ENCODE results near the gene KIF25.
"Not testable (repeated sequence)": the region's sequence is repeated elsewhere in the genome, so short reads cannot be mapped to it uniquely, and the experiment has no call there.

Gene KIF25

GRCh38 chr6:167996424-167997199 lies 859 bp upstream of the KIF25 start:
- no peak for DNase-seq

- DNase-seq: no peak
Measured at GRCh38 chr6:167998215-167998614, 744 bp downstream of the KIF25 start.

GRCh38 chr6:168000198-168001028 lies 2.9 kb downstream of the KIF25 start:
- no peak for DNase-seq

- DNase-seq: no peak
Measured at GRCh38 chr6:168001029-168001332, 3.5 kb downstream of the KIF25 start.

- DNase-seq: not testable (repeated sequence)
Measured at GRCh38 chr6:168001514-168001913, 4.0 kb downstream of the KIF25 start.

GRCh38 chr6:168002804-168003203 lies 5.3 kb downstream of the KIF25 start:
- no peak for DNase-seq

GRCh38 chr6:168004023-168004422 lies 6.6 kb downstream of the KIF25 start:
- no peak for DNase-seq

- DNase-seq: no peak
Measured at GRCh38 chr6:168004945-168005344, 7.5 kb downstream of the KIF25 start.

GRCh38 chr6:168005796-168006195 lies 8.3 kb downstream of the KIF25 start:
- DNase-seq: no peak

- DNase-seq: no peak
Measured at GRCh38 chr6:168007592-168008338, 10.3 kb downstream of the KIF25 start.

GRCh38 chr6:168009331-168009730 lies 11.9 kb downstream of the KIF25 start:
- DNase-seq: no peak

- DNase-seq: no peak
Measured at GRCh38 chr6:168011291-168011690, 13.8 kb downstream of the KIF25 start.

- no peak for DNase-seq
Measured at GRCh38 chr6:168012431-168013249, 15.2 kb downstream of the KIF25 start.

- no peak for DNase-seq
Measured at GRCh38 chr6:168013250-168013915, 15.9 kb downstream of the KIF25 start.

- no peak for DNase-seq
Measured at GRCh38 chr6:168014428-168014827, 17.0 kb downstream of the KIF25 start.

GRCh38 chr6:168015009-168015408 lies 17.5 kb downstream of the KIF25 start:
- DNase-seq: no peak

GRCh38 chr6:168015482-168016175 lies 18.2 kb downstream of the KIF25 start:
- no peak for DNase-seq

- no peak for DNase-seq
Measured at GRCh38 chr6:168016176-168016620, 18.7 kb downstream of the KIF25 start.

- no peak for DNase-seq
Measured at GRCh38 chr6:168016721-168017525, 19.5 kb downstream of the KIF25 start.

GRCh38 chr6:168017629-168018028 lies 20.2 kb downstream of the KIF25 start:
- DNase-seq: no peak

- no peak for DNase-seq
Measured at GRCh38 chr6:168018664-168019063, 21.2 kb downstream of the KIF25 start.

Measured in AML-193 (cell line).